Measurements from ENCODE around the gene ZNF860.
"Not testable (repeated sequence)": the region's sequence is repeated elsewhere in the genome, so short reads cannot be mapped to it uniquely, and the experiment has no call there.

ZNF860 gene

GRCh38 chr3:31960793-31961431, 20.6 kb upstream of the ZNF860 start:
- DNase-seq (ENCODE audit: low spot score): no peak

GRCh38 chr3:31962801-31963205, 18.7 kb upstream of the ZNF860 start:
- DNase-seq (ENCODE audit: low spot score): no peak

GRCh38 chr3:31966978-31967591, 14.5 kb upstream of the ZNF860 start:
- DNase-seq (ENCODE audit: low spot score): no peak

GRCh38 chr3:31967592-31967991, 14.0 kb upstream of the ZNF860 start:
- no peak for DNase-seq (ENCODE audit: low spot score)

- DNase-seq (ENCODE audit: low spot score): no peak
Measured at GRCh38 chr3:31968369-31968926, 13.1 kb upstream of the ZNF860 start.

- no peak for DNase-seq (ENCODE audit: low spot score)
Measured at GRCh38 chr3:31968927-31969418, 12.6 kb upstream of the ZNF860 start.

- DNase-seq (ENCODE audit: low spot score): no peak
Measured at GRCh38 chr3:31971607-31972006, 9.9 kb upstream of the ZNF860 start.

- no peak for DNase-seq (ENCODE audit: low spot score)
Measured at GRCh38 chr3:31973081-31973480, 8.5 kb upstream of the ZNF860 start.

- DNase-seq (ENCODE audit: low spot score): no peak
Measured at GRCh38 chr3:31973837-31974236, 7.7 kb upstream of the ZNF860 start.

GRCh38 chr3:31974471-31974870, 7.1 kb upstream of the ZNF860 start:
- no peak for DNase-seq (ENCODE audit: low spot score)

- DNase-seq (ENCODE audit: low spot score): no peak
Measured at GRCh38 chr3:31974964-31975363, 6.6 kb upstream of the ZNF860 start.

GRCh38 chr3:31976302-31976701, 5.2 kb upstream of the ZNF860 start:
- no peak for DNase-seq (ENCODE audit: low spot score)

GRCh38 chr3:31977736-31978135, 3.8 kb upstream of the ZNF860 start:
- no peak for DNase-seq (ENCODE audit: low spot score)

- DNase-seq (ENCODE audit: low spot score): no peak
Measured at GRCh38 chr3:31978553-31978952, 3.0 kb upstream of the ZNF860 start.

- no peak for DNase-seq (ENCODE audit: low spot score)
Measured at GRCh38 chr3:31979001-31979697, 2.4 kb upstream of the ZNF860 start.

- DNase-seq (ENCODE audit: low spot score): peak; percentile 23
Measured at GRCh38 chr3:31980530-31981205, 882 bp upstream of the ZNF860 start.

GRCh38 chr3:31984321-31984720, 2.8 kb downstream of the ZNF860 start:
- DNase-seq (ENCODE audit: low spot score): no peak

GRCh38 chr3:31985831-31986230, 4.3 kb downstream of the ZNF860 start:
- DNase-seq (ENCODE audit: low spot score): no peak

GRCh38 chr3:31988271-31988670, 6.7 kb downstream of the ZNF860 start:
- DNase-seq (ENCODE audit: low spot score): no peak

- DNase-seq (ENCODE audit: low spot score): not testable (repeated sequence)
Measured at GRCh38 chr3:31992995-31993394, 11.4 kb downstream of the ZNF860 start.

GRCh38 chr3:31993843-31994242, 12.3 kb downstream of the ZNF860 start:
- no peak for DNase-seq (ENCODE audit: low spot score)

- DNase-seq (ENCODE audit: low spot score): peak; percentile 24
Measured at GRCh38 chr3:31995026-31995425, 13.5 kb downstream of the ZNF860 start.
